ENCODE measurements around the gene TOM1L1. TPM values are rescaled to one million over a fixed set of nuclear protein-coding genes. Genes with fewer than 3 reads are reported as not detected.

Gene TOM1L1
- total RNA-seq, 1 donor from 2014 or later, result 17.7 TPM

GRCh38 chr17:54932711-54933110 is 32.1 kb downstream of the TOM1L1 start:
- H3K9me3 ChIP-seq, result no peaks in the 10 kb centered on the region
- H3K4me3 ChIP-seq, result no peak overlapping the region
- peaks cover 0 to 5% of the 10 kb centered on the region in 2 donors for H3K36me3 ChIP-seq
- no peaks in the 10 kb centered on the region for H3K27me3 ChIP-seq
- H3K27ac ChIP-seq, result no peak overlapping the region
- no peak for DNase-seq (ENCODE audit: extremely low spot score in 2 of 2)
- TF ChIP-seq CTCF (IDR thresholded peaks at IDR 0.05) (no peak), POLR2AphosphoS5 (IDR thresholded peaks at IDR 0.05; ENCODE audit: insufficient read depth in 1 of 2, low read depth in 1 of 2) (no peak), POLR2A (IDR thresholded peaks at IDR 0.05) (no peak)
- H3K4me1 ChIP-seq, result no peaks in the 10 kb centered on the region
- intact Hi-C loops (cut with DNase I), result no loop called here

GRCh38 chr17:54933921-54934320 is 33.3 kb downstream of the TOM1L1 start:
- intact Hi-C loops (cut with DNase I), result no loop called here
- Histone ChIP-seq H3K4me1 (no peaks in the 10 kb centered on the region), H3K27ac (no peak overlapping the region), H3K36me3 (peaks cover 0 to 5% of the 10 kb centered on the region in 2 donors), H3K27me3 (no peaks in the 10 kb centered on the region), H3K4me3 (no peak overlapping the region), H3K9me3 (no peaks in the 10 kb centered on the region)
- TF ChIP-seq CTCF (IDR thresholded peaks at IDR 0.05), result no peak
- TF ChIP-seq POLR2A (IDR thresholded peaks at IDR 0.05), result no peak
- no peak for TF ChIP-seq POLR2AphosphoS5 (IDR thresholded peaks at IDR 0.05; ENCODE audit: insufficient read depth in 1 of 2, low read depth in 1 of 2)
- no peak for DNase-seq (ENCODE audit: extremely low spot score in 2 of 2)

- Histone ChIP-seq H3K9me3 (no peaks in the 10 kb centered on the region), H3K4me1 (no peaks in the 10 kb centered on the region), H3K36me3 (peaks cover 0 to 5% of the 10 kb centered on the region in 2 donors), H3K27me3 (no peaks in the 10 kb centered on the region), H3K4me3 (no peak overlapping the region), H3K27ac (no peak overlapping the region)
- DNase-seq (ENCODE audit: extremely low spot score in 2 of 2), result no peak
- intact Hi-C loops (cut with DNase I), result no loop called here
- TF ChIP-seq POLR2AphosphoS5 (IDR thresholded peaks at IDR 0.05; ENCODE audit: insufficient read depth in 1 of 2, low read depth in 1 of 2) (no peak), POLR2A (IDR thresholded peaks at IDR 0.05) (no peak), CTCF (IDR thresholded peaks at IDR 0.05) (no peak)
These were observed 34.8 kb downstream of the TOM1L1 start for GRCh38 chr17:54935471-54935870.

GRCh38 chr17:54937018-54937417 is 36.4 kb downstream of the TOM1L1 start:
- no peak for DNase-seq (ENCODE audit: extremely low spot score in 2 of 2)
- Histone ChIP-seq H3K9me3 (no peaks in the 10 kb centered on the region), H3K4me1 (no peaks in the 10 kb centered on the region), H3K27ac (no peak overlapping the region), H3K27me3 (no peaks in the 10 kb centered on the region), H3K4me3 (no peak overlapping the region), H3K36me3 (no peaks in the 10 kb centered on the region)
- intact Hi-C loops (cut with DNase I), result no loop called here
- TF ChIP-seq CTCF (IDR thresholded peaks at IDR 0.05), result no peak
- TF ChIP-seq POLR2AphosphoS5 (IDR thresholded peaks at IDR 0.05; ENCODE audit: insufficient read depth in 1 of 2, low read depth in 1 of 2), result no peak
- no peak for TF ChIP-seq POLR2A (IDR thresholded peaks at IDR 0.05)

GRCh38 chr17:54937426-54937825 is 36.8 kb downstream of the TOM1L1 start:
- H3K36me3 ChIP-seq, result no peaks in the 10 kb centered on the region
- H3K9me3 ChIP-seq, result no peaks in the 10 kb centered on the region
- DNase-seq (ENCODE audit: extremely low spot score in 2 of 2), result no peak
- intact Hi-C loops (cut with DNase I), result no loop called here
- no peaks in the 10 kb centered on the region for H3K4me1 ChIP-seq
- no peak overlapping the region for H3K27ac ChIP-seq
- H3K4me3 ChIP-seq, result no peak overlapping the region
- TF ChIP-seq CTCF (IDR thresholded peaks at IDR 0.05), result no peak
- no peak for TF ChIP-seq POLR2A (IDR thresholded peaks at IDR 0.05)
- no peak for TF ChIP-seq POLR2AphosphoS5 (IDR thresholded peaks at IDR 0.05; ENCODE audit: insufficient read depth in 1 of 2, low read depth in 1 of 2)
- H3K27me3 ChIP-seq, result no peaks in the 10 kb centered on the region

All from vagina (tissue), 2 donors.